ENCODE measurements around the gene MAP1S.

MAP1S gene

GRCh38 chr19:17751912-17752273 is 32.6 kb downstream of the MAP1S start:
- no peaks in the 10 kb centered on the region for H3K36me3 ChIP-seq (ENCODE audit: insufficient read depth, insufficient read length, low read length)
- no peak for DNase-seq (ENCODE audit: low read depth, low spot score)
- TF ChIP-seq SUZ12 (IDR thresholded peaks at IDR 0.05; ENCODE audit: extremely low read depth, insufficient read depth, insufficient read length) (no peak), ZNF274 (IDR thresholded peaks at IDR 0.05; ENCODE audit: low read depth, low read length) (no peak), YY1 (IDR thresholded peaks at IDR 0.05; ENCODE audit: insufficient read depth, insufficient read length) (no peak)
- H3K9ac ChIP-seq (ENCODE audit: insufficient read length, low read depth), result no peak overlapping the region
- no peak overlapping the region for H3K4me3 ChIP-seq (ENCODE audit: insufficient read length, low read depth)
- H3K27me3 ChIP-seq (ENCODE audit: insufficient read depth, insufficient read length), result peaks cover 5% of the 10 kb centered on the region
- H3K9me3 ChIP-seq (ENCODE audit: insufficient read depth, low read length), result no peaks in the 10 kb centered on the region
- peaks cover 11% of the 10 kb centered on the region for H3K4me1 ChIP-seq (ENCODE audit: insufficient read depth, insufficient read length)

- TF ChIP-seq SUZ12 (IDR thresholded peaks at IDR 0.05; ENCODE audit: extremely low read depth, insufficient read depth, insufficient read length), result no peak
- TF ChIP-seq YY1 (IDR thresholded peaks at IDR 0.05; ENCODE audit: insufficient read depth, insufficient read length), result no peak
- no peak for TF ChIP-seq ZNF274 (IDR thresholded peaks at IDR 0.05; ENCODE audit: low read depth, low read length)
- Histone ChIP-seq H3K4me3 (ENCODE audit: insufficient read length, low read depth) (no peak overlapping the region), H3K4me1 (ENCODE audit: insufficient read depth, insufficient read length) (peaks cover 11% of the 10 kb centered on the region), H3K9ac (ENCODE audit: insufficient read length, low read depth) (no peak overlapping the region), H3K27me3 (ENCODE audit: insufficient read depth, insufficient read length) (peaks cover 2% of the 10 kb centered on the region), H3K36me3 (ENCODE audit: insufficient read depth, insufficient read length, low read length) (no peaks in the 10 kb centered on the region), H3K9me3 (ENCODE audit: insufficient read depth, low read length) (no peaks in the 10 kb centered on the region)
- no peak for DNase-seq (ENCODE audit: low read depth, low spot score)
Observed at GRCh38 chr19:17752865-17753639, 33.8 kb downstream of the MAP1S start.

GRCh38 chr19:17753976-17754375 is 34.7 kb downstream of the MAP1S start:
- Histone ChIP-seq H3K4me3 (ENCODE audit: insufficient read length, low read depth) (no peak overlapping the region), H3K4me1 (ENCODE audit: insufficient read depth, insufficient read length) (peaks cover 11% of the 10 kb centered on the region), H3K27me3 (ENCODE audit: insufficient read depth, insufficient read length) (no peaks in the 10 kb centered on the region), H3K9ac (ENCODE audit: insufficient read length, low read depth) (no peak overlapping the region), H3K36me3 (ENCODE audit: insufficient read depth, insufficient read length, low read length) (no peaks in the 10 kb centered on the region), H3K9me3 (ENCODE audit: insufficient read depth, low read length) (no peaks in the 10 kb centered on the region)
- no peak for DNase-seq (ENCODE audit: low read depth, low spot score)
- TF ChIP-seq ZNF274 (IDR thresholded peaks at IDR 0.05; ENCODE audit: low read depth, low read length) (no peak), SUZ12 (IDR thresholded peaks at IDR 0.05; ENCODE audit: extremely low read depth, insufficient read depth, insufficient read length) (no peak), YY1 (IDR thresholded peaks at IDR 0.05; ENCODE audit: insufficient read depth, insufficient read length) (no peak)

GRCh38 chr19:17754634-17755442 is 35.6 kb downstream of the MAP1S start:
- Histone ChIP-seq H3K4me1 (ENCODE audit: insufficient read depth, insufficient read length) (peaks cover 11% of the 10 kb centered on the region), H3K9me3 (ENCODE audit: insufficient read depth, low read length) (no peaks in the 10 kb centered on the region), H3K9ac (ENCODE audit: insufficient read length, low read depth) (no peak overlapping the region), H3K27me3 (ENCODE audit: insufficient read depth, insufficient read length) (no peaks in the 10 kb centered on the region), H3K4me3 (ENCODE audit: insufficient read length, low read depth) (no peak overlapping the region), H3K36me3 (ENCODE audit: insufficient read depth, insufficient read length, low read length) (no peaks in the 10 kb centered on the region)
- TF ChIP-seq YY1 (IDR thresholded peaks at IDR 0.05; ENCODE audit: insufficient read depth, insufficient read length) (no peak), SUZ12 (IDR thresholded peaks at IDR 0.05; ENCODE audit: extremely low read depth, insufficient read depth, insufficient read length) (no peak), ZNF274 (IDR thresholded peaks at IDR 0.05; ENCODE audit: low read depth, low read length) (no peak)
- no peak for DNase-seq (ENCODE audit: low read depth, low spot score)

- Histone ChIP-seq H3K27me3 (ENCODE audit: insufficient read depth, insufficient read length) (no peaks in the 10 kb centered on the region), H3K4me3 (ENCODE audit: insufficient read length, low read depth) (no peak overlapping the region), H3K9me3 (ENCODE audit: insufficient read depth, low read length) (no peaks in the 10 kb centered on the region), H3K4me1 (ENCODE audit: insufficient read depth, insufficient read length) (peaks cover 11% of the 10 kb centered on the region), H3K36me3 (ENCODE audit: insufficient read depth, insufficient read length, low read length) (no peaks in the 10 kb centered on the region), H3K9ac (ENCODE audit: insufficient read length, low read depth) (no peak overlapping the region)
- DNase-seq (ENCODE audit: low read depth, low spot score), result no peak
- TF ChIP-seq ZNF274 (IDR thresholded peaks at IDR 0.05; ENCODE audit: low read depth, low read length), result no peak
- no peak for TF ChIP-seq SUZ12 (IDR thresholded peaks at IDR 0.05; ENCODE audit: extremely low read depth, insufficient read depth, insufficient read length)
- TF ChIP-seq YY1 (IDR thresholded peaks at IDR 0.05; ENCODE audit: insufficient read depth, insufficient read length), result no peak
Observed at GRCh38 chr19:17755443-17755890, 36.2 kb downstream of the MAP1S start.

GRCh38 chr19:17755977-17756670 is 36.8 kb downstream of the MAP1S start:
- no peak for TF ChIP-seq ZNF274 (IDR thresholded peaks at IDR 0.05; ENCODE audit: low read depth, low read length)
- no peak for TF ChIP-seq SUZ12 (IDR thresholded peaks at IDR 0.05; ENCODE audit: extremely low read depth, insufficient read depth, insufficient read length)
- no peak for TF ChIP-seq YY1 (IDR thresholded peaks at IDR 0.05; ENCODE audit: insufficient read depth, insufficient read length)
- Histone ChIP-seq H3K36me3 (ENCODE audit: insufficient read depth, insufficient read length, low read length) (no peaks in the 10 kb centered on the region), H3K9me3 (ENCODE audit: insufficient read depth, low read length) (no peaks in the 10 kb centered on the region), H3K4me1 (ENCODE audit: insufficient read depth, insufficient read length) (peaks cover 11% of the 10 kb centered on the region), H3K27me3 (ENCODE audit: insufficient read depth, insufficient read length) (no peaks in the 10 kb centered on the region), H3K9ac (ENCODE audit: insufficient read length, low read depth) (no peak overlapping the region), H3K4me3 (ENCODE audit: insufficient read length, low read depth) (no peak overlapping the region)
- peak; percentile 72 for DNase-seq (ENCODE audit: low read depth, low spot score)
